K562 (cell line): ENCODE data around the gene OLFM4. TPM values are rescaled to one million over a fixed set of nuclear protein-coding genes. Genes with fewer than 3 reads are reported as not detected.

Source experiments
- ATAC-seq: fragments of 200-7000 bp; cut with Tn5 transposase; 3 replicates; pipeline ENCODE4 v1.9.1; 2020; ENCODE audit warnings: moderate library complexity
- BruUV-seq: library from RNA; stranded (reverse); fragments of 400-500 nt; replicated peaks from 2 replicates; lab custom pipeline; 2021; lab: Mats Ljungman, UMichigan
- CTCF ChIA-PET: fragments of 300-600 bp; formaldehyde crosslinking; extraction: SDS; loops from one replicate; lab custom pipeline; 2021; ENCODE audit warnings: low intra/inter-chr PET ratio; lab: Yijun Ruan, JAX
- POLR2A ChIA-PET: fragments of 300-600, 350-650 bp; sonication (Branson Sonifier 250); formaldehyde crosslinking; extraction: SDS; loops from one replicate; lab custom pipeline; 2021; ENCODE audit warnings: antibody characterized with exemption, inconsistent platforms; lab: Yijun Ruan, JAX
- DNase-seq, 4 experiments: peaks; one replicate each; pipeline versions ENCODE4 v3.0.0 to v3.0.0-alpha.2; 2011 to 2018; ENCODE audit warnings: low spot score in 3 of 4, mixed read lengths in 3 of 4; ENCODE audit errors: extremely low read depth in 1 of 4
- FAIRE-seq: peaks from 2 replicates; lab custom pipeline; 2011; peaks lifted over from hg19 to GRCh38; lab: Jason Lieb, UNC
- H2AFZ ChIP-seq: 2 replicates; pipeline ENCODE4 v1.6.0; 2011; ENCODE audit warnings: low read depth, low read length, control low read depth, inconsistent platforms
- H3K27ac ChIP-seq: fragments of 200-600 bp; 3 replicates; pipeline ENCODE4 v1.8.0; 2011; ENCODE audit warnings: low read depth, mild to moderate bottlenecking, control low read depth, inconsistent platforms, low read length, moderate library complexity, mixed read lengths; ENCODE audit errors: extremely low read depth
- H3K27me3 ChIP-seq, 2 experiments: fragments of 300-600 bp in 1 of 2; 2 replicates in 1 of 2; 3 replicates in 1 of 2; pipeline versions ENCODE4 v1.6.0 to v1.8.0; 2011; ENCODE audit warnings: inconsistent platforms in 2 of 2, low read length in 2 of 2, mild to moderate bottlenecking in 1 of 2, mixed read lengths in 1 of 2, moderate library complexity in 1 of 2; ENCODE audit not compliant: control insufficient read depth in 2 of 2, insufficient read depth in 2 of 2
- H3K36me3 ChIP-seq: fragments of 300-600 bp; 3 replicates; pipeline ENCODE4 v1.8.0; 2011; ENCODE audit warnings: mild to moderate bottlenecking, low read length, inconsistent platforms; ENCODE audit not compliant: control insufficient read depth, insufficient read depth
- H3K4me1 ChIP-seq, 2 experiments: fragments of 200-600 bp in 1 of 2; replicated peaks in 1 of 2; 2 replicates in 1 of 2; 3 replicates in 1 of 2; pipeline versions ENCODE4 v1.5.1 to v1.8.0; 2011; ENCODE audit warnings: inconsistent platforms in 2 of 2, low read length in 2 of 2, mild to moderate bottlenecking in 1 of 2, mixed read lengths in 1 of 2, moderate library complexity in 1 of 2; ENCODE audit not compliant: control insufficient read depth in 2 of 2, insufficient read depth in 2 of 2
- H3K4me2 ChIP-seq: 2 replicates; pipeline ENCODE4 v1.6.1; 2011; ENCODE audit warnings: low read length, control low read depth, inconsistent platforms, mixed read lengths; ENCODE audit not compliant: insufficient read depth
- H3K4me3 ChIP-seq: fragments of 200-600 bp; sonication (generic), shearing (Covaris generic); 2 replicates; pipeline ENCODE4 v1.5.1; 2016; ENCODE audit warnings: control low read depth, inconsistent platforms
- H3K79me2 ChIP-seq: fragments of 200-600 bp; 3 replicates; pipeline ENCODE4 v1.8.0; 2011; ENCODE audit warnings: low read length, inconsistent platforms; ENCODE audit not compliant: control insufficient read depth, insufficient read depth
- H3K9ac ChIP-seq, 2 experiments: 2 replicates each; pipeline versions ENCODE4 v1.6.0 to v1.6.1; 2011; ENCODE audit warnings: low read depth in 2 of 2, low read length in 2 of 2, control low read depth in 1 of 2, inconsistent platforms in 1 of 2, mild to moderate bottlenecking in 1 of 2, mixed read lengths in 1 of 2; ENCODE audit not compliant: insufficient read depth in 1 of 2
- H3K9me1 ChIP-seq: one replicate; pipeline ENCODE4 v1.6.0; 2011; ENCODE audit warnings: inconsistent platforms, mild to moderate bottlenecking, low read length, moderate library complexity; ENCODE audit not compliant: control insufficient read depth, insufficient read depth
- H3K9me3 ChIP-seq: replicated peaks from 2 replicates; pipeline ENCODE4 v1.5.1; 2011; ENCODE audit warnings: low read depth, low read length, inconsistent platforms; ENCODE audit not compliant: control insufficient read depth, insufficient read depth
- H4K20me1 ChIP-seq: replicated peaks from 2 replicates; pipeline ENCODE4 v1.6.1; 2011; ENCODE audit warnings: low read length, inconsistent platforms, mixed read lengths; ENCODE audit not compliant: control insufficient read depth, insufficient read depth
- DNMT1 ChIP-seq: fragments of 450-650 bp; IDR thresholded peaks from 2 replicates; pipeline ENCODE4 v1.6.1; 2016; ENCODE audit warnings: antibody characterized with exemption, mild to moderate bottlenecking
- KAT2B ChIP-seq: IDR thresholded peaks from one replicate; pipeline ENCODE4 v1.6.1; 2012; ENCODE audit warnings: low read depth, mild to moderate bottlenecking, control low read depth, inconsistent platforms, low read length, moderate library complexity
- KDM2B ChIP-seq: fragments of 250-450 bp; sonication (Bioruptor Pico); IDR thresholded peaks from 2 replicates; pipeline ENCODE4 v1.8.0; 2021; ENCODE audit warnings: mild to moderate bottlenecking, moderate library complexity
- MECOM ChIP-seq: fragments of 250-450 bp; sonication (Bioruptor Pico); IDR thresholded peaks from 2 replicates; pipeline ENCODE4 v1.8.0; 2022; ENCODE audit warnings: inconsistent platforms
- MYC ChIP-seq, 2 experiments: fragments of 250-450 bp in 1 of 2; sonication (Bioruptor Pico) in 1 of 2; IDR thresholded peaks; 2 replicates each; pipeline versions ENCODE4 v1.5.1 to v1.6.1; 2012 to 2021; ENCODE audit warnings: low read depth in 2 of 2, borderline replicate concordance in 1 of 2, improper control_type of control experiment in 1 of 2, low read length in 1 of 2, mild to moderate bottlenecking in 1 of 2, moderate library complexity in 1 of 2
- SMAD1 ChIP-seq: fragments of 150-350 bp; IDR thresholded peaks from 2 replicates; pipeline ENCODE4 v1.6.1; 2014; ENCODE audit warnings: low read length, low read depth; ENCODE audit not compliant: partially characterized antibody
- ZNF146 ChIP-seq: IDR thresholded peaks from one replicate; pipeline ENCODE4 v1.6.1; 2018; ENCODE audit warnings: missing compliant biosample characterization; ENCODE audit not compliant: unreplicated experiment
- WGBS: fragments of 100-300 bp; shearing (Covaris generic); methylation state at CpG from one replicate; pipeline ENCODE4 v1.1.6; 2016; ENCODE audit warnings: low coverage, mixed read lengths; ENCODE audit not compliant: insufficient coverage; ENCODE audit errors: missing lambda C conversion rate; 5-methylcytosine and 5-hydroxymethylcytosine counted together
- in situ Hi-C: fragments of 300-500 bp; cut with MboI; formaldehyde crosslinking; loops from 4 replicates; pipeline ENCODE4 v1.15.0; 2018; ENCODE audit warnings: inconsistent platforms, mixed read lengths
- intact Hi-C: fragments of 100-400 bp; cut with micrococcal nuclease; formaldehyde crosslinking; loops from 2 replicates; pipeline ENCODE4 v1.14.2; 2022
- polyA plus RNA-seq, 8 experiments: library from polyadenylated mRNA; depleted of rRNA in 4 of 8; stranded (reverse) in 5 of 8; unstranded in 3 of 8; fragments of >200 nt; fragmentation: Nextera tagmentation in 2 of 8; fragmentation: Illumina TruSeq in 1 of 8; extraction: Ambion mirVana in 2 of 8; extraction: Trizol in 1 of 8; gene quantifications; 2 replicates each; pipeline versions ENCODE4 v1.2.1 to v1.2.3, GENCODE V29; 2011 to 2014; ENCODE audit warnings: inconsistent platforms in 1 of 8, missing spikeins in 1 of 8
- total RNA-seq, 7 experiments: library from RNA; depleted of rRNA in 6 of 7; stranded (reverse); fragments of >200 nt in 6 of 7; fragmentation: Illumina TruSeq in 2 of 7; extraction: Trizol in 2 of 7; gene quantifications; 2 replicates each; pipeline versions ENCODE4 v1.2.1 to v1.2.3, GENCODE V29; 2011 to 2021; ENCODE audit warnings: low replicate concordance in 1 of 7

The OLFM4 gene
- total and polyA plus RNA-seq, 9 of the 15 experiments (the other 6 are each of a cell fraction or from before 2014, with no cell fraction given): not detected

DNA sequence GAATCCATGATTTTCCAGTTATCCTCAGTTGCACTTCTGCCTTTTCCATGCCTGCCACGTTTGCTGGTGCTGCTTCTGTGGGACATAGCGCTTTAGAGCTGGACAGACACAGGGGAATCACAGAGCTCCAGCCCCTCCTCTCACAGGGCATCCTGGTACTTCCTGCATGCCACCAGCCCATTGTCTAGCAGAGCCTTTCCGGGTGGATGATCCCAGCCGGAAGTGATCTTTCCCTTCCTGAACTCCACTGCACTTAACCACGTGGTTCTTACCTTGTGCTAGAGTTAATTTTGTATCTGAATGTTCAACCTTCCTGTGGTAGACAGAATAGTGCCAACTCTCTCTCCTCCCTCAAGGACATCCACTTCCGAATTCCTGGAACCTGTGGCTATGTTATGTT is 12.6 kb upstream of the OLFM4 start:
- H3K9me3 ChIP-seq: no peaks in the 10 kb centered on the region
- ATAC-seq: no peak
- H3K36me3 ChIP-seq: no peaks in the 10 kb centered on the region
- H2AFZ ChIP-seq: no peak overlapping the region
- in situ Hi-C loops (no loop called here), intact Hi-C loops (no loop called here)
- no peak for FAIRE-seq
- ChIA-PET POLR2A (no interaction called here), CTCF (no interaction called here)
- no peak overlapping the region for H3K4me3 ChIP-seq
- H3K4me1 ChIP-seq: no peaks in the 10 kb centered on the region
- H3K27ac ChIP-seq: no peak overlapping the region
- TF ChIP-seq DNMT1 (no peak), MECOM (CRISPR knock-in tag) (no peak), MYC (IDR thresholded peaks at IDR 0.05; ENCODE audit: low read depth, low read length) (no peak), MYC (CRISPR knock-in tag; IDR thresholded peaks at IDR 0.05; ENCODE audit: borderline replicate concordance, low read depth) (no peak), KAT2B (no peak), KDM2B (CRISPR knock-in tag) (no peak), ZNF146 (CRISPR knock-in tag) (no peak), SMAD1 (no peak)
- no peaks in the 10 kb centered on the region for H3K27me3 ChIP-seq
- no peaks in the 10 kb centered on the region for H3K9me1 ChIP-seq
- no peaks in the 10 kb centered on the region for H3K79me2 ChIP-seq
- H3K4me2 ChIP-seq: no peak overlapping the region
- H3K9ac ChIP-seq: no peak overlapping the region
- DNase-seq: no peak
- no TSS peak for BruUV-seq
- 0% methylated on average over 6 of the region's 6 CpGs for WGBS
- no peaks in the 10 kb centered on the region for H4K20me1 ChIP-seq
